Esophagus squamous epithelium (tissue), 5 donors: ENCODE measurements around the gene HLA-DOB. TPM values are rescaled to one million over a fixed set of nuclear protein-coding genes. Genes with fewer than 3 reads are reported as not detected.

ENCODE experiments used
- DNase-seq: peaks from one replicate; lab custom pipeline; 2025; lab: John Stamatoyannopoulos, UW
- H3K27ac ChIP-seq, 4 donors: fragments of 200-600 bp; sonication (generic); one replicate each; pipeline ENCODE4 v1.5.1; 2016 to 2019; ENCODE audit warnings: mild to moderate bottlenecking in 1 of 4
- H3K27me3 ChIP-seq, 4 donors: fragments of 200-600 bp; sonication (generic); 1 replicate in 3 of 4; 2 replicates in 1 of 4; pipeline versions ENCODE4 v1.5.1 to v1.6.0; 2017 to 2021; ENCODE audit warnings: antibody characterized with exemption in 1 of 4
- H3K36me3 ChIP-seq, 3 donors: fragments of 200-600 bp; sonication (generic); one replicate each; pipeline ENCODE4 v1.5.1; 2016 to 2019
- H3K4me1 ChIP-seq, 3 donors: fragments of 200-600 bp; sonication (generic); one replicate each; pipeline ENCODE4 v1.5.1; 2017 to 2019
- H3K4me3 ChIP-seq, 4 donors: fragments of 200-600 bp; sonication (generic); 1 replicate in 3 of 4; 2 replicates in 1 of 4; pipeline ENCODE4 v1.5.1; 2016 to 2019; ENCODE audit warnings: mild to moderate bottlenecking in 2 of 4, moderate library complexity in 1 of 4
- H3K9me3 ChIP-seq, 3 donors: fragments of 200-600 bp; sonication (generic); one replicate each; pipeline ENCODE4 v1.5.1; 2016 to 2019
- POLR2A ChIP-seq, 4 donors: fragments of 450-650 bp; IDR thresholded peaks; one replicate each; pipeline ENCODE4 v1.6.1; 2017; ENCODE audit warnings: antibody characterized with exemption in 4 of 4, mild to moderate bottlenecking in 4 of 4, moderate library complexity in 3 of 4
- WGBS, 2 donors: methylation state at CpG; one replicate each; pipeline ENCODE4 v1.1.5; 2018; 5-methylcytosine and 5-hydroxymethylcytosine counted together
- intact Hi-C: fragments of 100-400 bp; cut with DNase I; formaldehyde crosslinking; loops from one replicate; pipeline ENCODE4 v1.15.0; 2022
- total RNA-seq, 4 donors: library from RNA; depleted of rRNA; stranded (reverse); fragments of >200 nt; gene quantifications; one replicate each; pipeline ENCODE4 v1.1.0, GENCODE V29; 2016
- TF ChIP-seq, protein P1 (sequence below), 6 experiments: fragments of 450-650 bp in 4 of 6; fragments of 200-600 bp in 2 of 6; sonication (generic) in 2 of 6; IDR thresholded peaks; one replicate each; pipeline ENCODE4 v1.5.1; 2016 to 2019; ENCODE audit warnings: antibody characterized with exemption in 6 of 6, mild to moderate bottlenecking in 4 of 6, moderate library complexity in 4 of 6
- donor health status: DM: yes; HTN: yes; CAD: no.

The HLA-DOB gene
- total RNA-seq, 4 donors from 2014 or later: 0.34 to 3.6 (median 0.74) TPM

- intact Hi-C loops: no loop called here
- H3K27ac ChIP-seq: no peak overlapping the region
- H3K27me3 ChIP-seq: no peaks in the 10 kb centered on the region
- no peak overlapping the region for H3K4me3 ChIP-seq
- peaks cover 0 to 26% (median 16%) of the 10 kb centered on the region in 3 donors for H3K4me1 ChIP-seq
- WGBS, 2 donors: 94 to 95% methylated on average over 14 of the region's 16 CpGs
- no peak for TF ChIP-seq POLR2A (IDR thresholded peaks at IDR 0.05)
- TF ChIP-seq, protein P1, sequence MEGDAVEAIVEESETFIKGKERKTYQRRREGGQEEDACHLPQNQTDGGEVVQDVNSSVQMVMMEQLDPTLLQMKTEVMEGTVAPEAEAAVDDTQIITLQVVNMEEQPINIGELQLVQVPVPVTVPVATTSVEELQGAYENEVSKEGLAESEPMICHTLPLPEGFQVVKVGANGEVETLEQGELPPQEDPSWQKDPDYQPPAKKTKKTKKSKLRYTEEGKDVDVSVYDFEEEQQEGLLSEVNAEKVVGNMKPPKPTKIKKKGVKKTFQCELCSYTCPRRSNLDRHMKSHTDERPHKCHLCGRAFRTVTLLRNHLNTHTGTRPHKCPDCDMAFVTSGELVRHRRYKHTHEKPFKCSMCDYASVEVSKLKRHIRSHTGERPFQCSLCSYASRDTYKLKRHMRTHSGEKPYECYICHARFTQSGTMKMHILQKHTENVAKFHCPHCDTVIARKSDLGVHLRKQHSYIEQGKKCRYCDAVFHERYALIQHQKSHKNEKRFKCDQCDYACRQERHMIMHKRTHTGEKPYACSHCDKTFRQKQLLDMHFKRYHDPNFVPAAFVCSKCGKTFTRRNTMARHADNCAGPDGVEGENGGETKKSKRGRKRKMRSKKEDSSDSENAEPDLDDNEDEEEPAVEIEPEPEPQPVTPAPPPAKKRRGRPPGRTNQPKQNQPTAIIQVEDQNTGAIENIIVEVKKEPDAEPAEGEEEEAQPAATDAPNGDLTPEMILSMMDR (IDR thresholded peaks at IDR 0.05): no peak
- DNase-seq: no peak
- peaks cover 7 to 57% (median 21%) of the 10 kb centered on the region in 3 donors for H3K36me3 ChIP-seq
- no peaks in the 10 kb centered on the region for H3K9me3 ChIP-seq
These were observed 18.5 kb upstream of the HLA-DOB start for GRCh38 chr6:32835167-32835893.

- Histone ChIP-seq H3K27ac (no peak overlapping the region), H3K36me3 (peaks cover 19 to 72% (median 35%) of the 10 kb centered on the region in 3 donors), H3K4me3 (no peak overlapping the region), H3K9me3 (no peaks in the 10 kb centered on the region), H3K27me3 (no peaks in the 10 kb centered on the region), H3K4me1 (peaks cover 0 to 20% (median 12%) of the 10 kb centered on the region in 3 donors)
- intact Hi-C loops: no loop called here
- no peak for TF ChIP-seq POLR2A (IDR thresholded peaks at IDR 0.05)
- TF ChIP-seq, protein P1 (IDR thresholded peaks at IDR 0.05): no peak
- WGBS, 2 donors: 78 to 85% methylated on average over 5 of the region's 5 CpGs
- no peak for DNase-seq
These were observed 16.9 kb upstream of the HLA-DOB start for GRCh38 chr6:32833664-32834063.

DNA sequence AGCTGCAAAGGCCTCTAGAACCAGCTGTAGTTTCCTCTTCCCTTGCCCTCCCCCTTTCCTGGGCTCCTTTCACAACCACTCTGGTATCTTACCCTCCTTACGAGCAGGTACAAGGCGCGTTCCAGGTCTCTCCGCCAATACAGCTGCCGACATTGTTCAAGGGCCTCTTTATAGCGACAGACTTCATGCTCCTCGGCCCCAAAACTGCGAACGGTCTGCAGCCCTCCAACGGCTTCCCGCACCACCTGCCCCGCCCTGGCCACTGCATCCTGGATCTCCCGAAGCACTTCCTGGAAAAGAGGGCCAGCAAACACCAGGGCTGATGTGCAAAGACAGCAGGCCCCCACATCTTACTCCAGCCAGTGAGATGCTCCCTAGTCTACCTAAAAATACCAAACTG, 15.7 kb upstream of the HLA-DOB start:
- no peak for DNase-seq
- H3K27me3 ChIP-seq: no peaks in the 10 kb centered on the region
- no peak overlapping the region for H3K27ac ChIP-seq
- H3K9me3 ChIP-seq: no peaks in the 10 kb centered on the region
- no peak for TF ChIP-seq POLR2A (IDR thresholded peaks at IDR 0.05)
- TF ChIP-seq, protein P1 (IDR thresholded peaks at IDR 0.05): no peak
- H3K36me3 ChIP-seq: peaks cover 19 to 82% (median 35%) of the 10 kb centered on the region in 3 donors
- peaks cover 0 to 15% (median 10%) of the 10 kb centered on the region in 3 donors for H3K4me1 ChIP-seq
- H3K4me3 ChIP-seq: no peak overlapping the region
- WGBS, 2 donors: 87 to 89% methylated on average over 11 to 13 of the region's 13 CpGs
- intact Hi-C loops: no loop called here

GRCh38 chr6:32830936-32831335, 14.1 kb upstream of the HLA-DOB start:
- no peak for DNase-seq
- intact Hi-C loops: no loop called here
- H3K4me1 ChIP-seq: peaks cover 0 to 2% (median under 1%) of the 10 kb centered on the region in 3 donors
- H3K27ac ChIP-seq: no peak overlapping the region
- H3K9me3 ChIP-seq: no peaks in the 10 kb centered on the region
- H3K4me3 ChIP-seq: no peak overlapping the region
- TF ChIP-seq, protein P1 (IDR thresholded peaks at IDR 0.05): no peak
- TF ChIP-seq POLR2A (IDR thresholded peaks at IDR 0.05): no peak
- WGBS, 2 donors: 49 to 66% methylated on average over 5 of the region's 5 CpGs
- peaks cover 19 to 83% (median 35%) of the 10 kb centered on the region in 3 donors for H3K36me3 ChIP-seq
- H3K27me3 ChIP-seq: no peaks in the 10 kb centered on the region

- Histone ChIP-seq H3K27ac (no peak overlapping the region), H3K4me1 (peaks cover 0 to 2% (median 0%) of the 10 kb centered on the region in 3 donors), H3K9me3 (no peaks in the 10 kb centered on the region), H3K36me3 (peaks cover 19 to 73% (median 31%) of the 10 kb centered on the region in 3 donors), H3K4me3 (no peak overlapping the region), H3K27me3 (no peaks in the 10 kb centered on the region)
- WGBS, 2 donors: 83 to 97% methylated on average over 3 to 5 of the region's 5 CpGs
- intact Hi-C loops: no loop called here
- DNase-seq: no peak
- TF ChIP-seq, protein P1 (IDR thresholded peaks at IDR 0.05): no peak
- TF ChIP-seq POLR2A (IDR thresholded peaks at IDR 0.05): no peak
These were observed 13.2 kb upstream of the HLA-DOB start for GRCh38 chr6:32830017-32830416.
